ENCODE measurements around the gene RALGAPA2.

GRCh38 chr20:20635006-20635405, 77.4 kb downstream of the RALGAPA2 start:
- TF ChIP-seq CTCF (conservative IDR thresholded peaks at IDR 0.05; ENCODE audit: low read depth in 2 of 2) (no peak), CREB1 (CRISPR knock-in tag; IDR thresholded peaks at IDR 0.05; ENCODE audit: low read depth) (no peak), REST (IDR thresholded peaks at IDR 0.05; ENCODE audit: unreplicated experiment) (no peak), ETS1 (IDR thresholded peaks at IDR 0.05) (no peak), EZH2phosphoT487 (IDR thresholded peaks at IDR 0.05; ENCODE audit: unreplicated experiment) (no peak), POLR2AphosphoS5 (IDR thresholded peaks at IDR 0.05; ENCODE audit: low read depth) (no peak), ZNF114 (CRISPR knock-in tag; IDR thresholded peaks at IDR 0.05) (no peak), EZH2 (IDR thresholded peaks at IDR 0.05; ENCODE audit: low read depth, unreplicated experiment) (no peak), JUNB (IDR thresholded peaks at IDR 0.05; ENCODE audit: unreplicated experiment) (no peak), STAT1 (IDR thresholded peaks at IDR 0.05; ENCODE audit: unreplicated experiment) (no peak), ZNF462 (CRISPR knock-in tag; IDR thresholded peaks at IDR 0.05) (no peak)
